HepG2 (cell line): ENCODE results near the gene PUDP. TPM values are rescaled to one million over a fixed set of nuclear protein-coding genes. Genes with fewer than 3 reads are reported as not detected.

Source experiments
- ATAC-seq: fragments of 200-7000 bp; cut with Tn5 transposase; 3 replicates; pipeline ENCODE4 v1.9.1; 2020; ENCODE audit warnings: mild to moderate bottlenecking, moderate library complexity
- BruUV-seq: library from RNA; stranded (reverse); fragments of 400-500 nt; replicated peaks from 2 replicates; lab custom pipeline; 2021; lab: Mats Ljungman, UMichigan
- CTCF ChIA-PET: fragments of 300-600 bp; formaldehyde crosslinking; extraction: SDS; loops from one replicate; lab custom pipeline; 2021; ENCODE audit warnings: low total read pairs, inconsistent platforms, low intra/inter-chr PET ratio; lab: Yijun Ruan, JAX
- POLR2A ChIA-PET: fragments of 350-600 bp; sonication (Branson Sonifier 250); formaldehyde crosslinking; loops from one replicate; lab custom pipeline; 2020; ENCODE audit warnings: antibody characterized with exemption, inconsistent platforms; lab: Yijun Ruan, JAX
- DNase-seq: peaks from one replicate; pipeline ENCODE4 v3.0.0-alpha.2; 2015; ENCODE audit warnings: low spot score
- FAIRE-seq: peaks from 3 replicates; lab custom pipeline; 2011; peaks lifted over from hg19 to GRCh38; lab: Jason Lieb, UNC
- H2AFZ ChIP-seq: one replicate; pipeline ENCODE4 v1.6.1; 2011; ENCODE audit warnings: low read length, inconsistent platforms
- H3K27ac ChIP-seq: fragments of 300-600 bp; 3 replicates; pipeline ENCODE4 v1.8.0; 2011; ENCODE audit warnings: mixed run types, mild to moderate bottlenecking, mixed read lengths, low read length, inconsistent platforms; ENCODE audit not compliant: insufficient read depth; ENCODE audit errors: extremely low read length
- H3K27me3 ChIP-seq, 2 experiments: fragments of 200-600 bp in 1 of 2; 2 replicates in 1 of 2; 3 replicates in 1 of 2; pipeline versions ENCODE4 v1.6.0 to v1.8.0; 2011; ENCODE audit warnings: low read length in 2 of 2, mild to moderate bottlenecking in 2 of 2, moderate library complexity in 2 of 2, inconsistent platforms in 1 of 2; ENCODE audit not compliant: insufficient read depth in 2 of 2, control insufficient read depth in 1 of 2
- H3K36me3 ChIP-seq, 2 experiments: fragments of 200-600 bp in 1 of 2; replicated peaks in 1 of 2; 2 replicates in 1 of 2; 3 replicates in 1 of 2; pipeline versions ENCODE4 v1.5.1 to v1.8.0; 2011; ENCODE audit warnings: low read length in 2 of 2, inconsistent platforms in 1 of 2; ENCODE audit not compliant: insufficient read depth in 2 of 2, control insufficient read depth in 1 of 2
- H3K4me1 ChIP-seq: 2 replicates; pipeline ENCODE4 v1.5.1; 2012; ENCODE audit warnings: low read length, inconsistent platforms; ENCODE audit not compliant: insufficient read depth
- H3K4me2 ChIP-seq: 2 replicates; pipeline ENCODE4 v1.6.0; 2011; ENCODE audit warnings: low read depth, low read length, inconsistent platforms
- H3K4me3 ChIP-seq, 3 experiments: fragments of 200-600 bp in 1 of 3; sonication (generic), shearing (Covaris generic) in 1 of 3; replicated peaks in 1 of 3; 2 replicates each; pipeline ENCODE4 v1.5.1; 2011 to 2016; ENCODE audit warnings: low read length in 3 of 3, inconsistent platforms in 2 of 3, low read depth in 2 of 3, mild to moderate bottlenecking in 2 of 3, control low read depth in 1 of 3, mixed read lengths in 1 of 3; ENCODE audit not compliant: insufficient read depth in 1 of 3
- H3K79me2 ChIP-seq: one replicate; pipeline ENCODE4 v1.6.1; 2011; ENCODE audit warnings: low read length, inconsistent platforms; ENCODE audit not compliant: insufficient read depth
- H3K9ac ChIP-seq: 2 replicates; pipeline ENCODE4 v1.6.0; 2011; ENCODE audit warnings: mild to moderate bottlenecking, low read depth, low read length, inconsistent platforms; ENCODE audit not compliant: insufficient read depth
- H3K9me3 ChIP-seq: 2 replicates; pipeline ENCODE4 v1.5.1; 2012; ENCODE audit warnings: mild to moderate bottlenecking, low read length
- H4K20me1 ChIP-seq: 2 replicates; pipeline ENCODE4 v1.6.0; 2011; ENCODE audit warnings: inconsistent platforms, mild to moderate bottlenecking, low read length, moderate library complexity; ENCODE audit not compliant: insufficient read depth
- AKNA ChIP-seq: sonication (generic); formaldehyde crosslinking; IDR thresholded peaks from 2 replicates; pipeline ENCODE4 v1.4.0; 2020; ENCODE audit warnings: missing genetic modification reagents, borderline replicate concordance
- ARHGAP35 ChIP-seq: sonication (generic); formaldehyde crosslinking; IDR thresholded peaks from 2 replicates; pipeline ENCODE4 v1.9.0; 2022; ENCODE audit warnings: mild to moderate bottlenecking, inconsistent platforms, moderate library complexity, missing genetic modification reagents, borderline replicate concordance
- CEBPB ChIP-seq: IDR thresholded peaks from 2 replicates; pipeline ENCODE4 v1.6.1; 2011; ENCODE audit warnings: low read depth, low read length, improper control_type of control experiment, borderline replicate concordance
- DMAP1 ChIP-seq: IDR thresholded peaks from 2 replicates; pipeline ENCODE4 v1.6.1; 2016
- MLLT10 ChIP-seq: sonication (generic); formaldehyde crosslinking; IDR thresholded peaks from 2 replicates; pipeline ENCODE4 v1.4.0; 2020; ENCODE audit warnings: missing genetic modification reagents
- NBN ChIP-seq: fragments of 450-650 bp; conservative IDR thresholded peaks from 2 replicates; pipeline ENCODE4 v1.6.1; 2017
- RAD51 ChIP-seq: fragments of 450-650 bp; IDR thresholded peaks from 2 replicates; pipeline ENCODE4 v1.6.1; 2016; ENCODE audit warnings: borderline replicate concordance
- SOX6 ChIP-seq, 2 experiments: fragments of 450-650 bp in 1 of 2; sonication (generic) in 1 of 2; formaldehyde crosslinking in 1 of 2; IDR thresholded peaks; 2 replicates each; pipeline versions ENCODE4 v1.4.0 to v1.6.1; 2017 to 2020; ENCODE audit warnings: antibody characterized with exemption in 1 of 2, mild to moderate bottlenecking in 1 of 2, missing genetic modification reagents in 1 of 2
- THAP8 ChIP-seq: sonication (generic); formaldehyde crosslinking; IDR thresholded peaks from 2 replicates; pipeline ENCODE4 v1.5.1; 2020; ENCODE audit warnings: missing genetic modification reagents, mild to moderate bottlenecking, borderline replicate concordance
- ZMYM3 ChIP-seq: sonication (generic); formaldehyde crosslinking; IDR thresholded peaks from 2 replicates; pipeline ENCODE4 v1.5.1; 2020; ENCODE audit warnings: mild to moderate bottlenecking, missing genetic modification reagents
- ZNF709 ChIP-seq: sonication (generic); formaldehyde crosslinking; IDR thresholded peaks from 2 replicates; pipeline ENCODE4 v1.5.0; 2020; ENCODE audit warnings: mild to moderate bottlenecking, missing genetic modification reagents
- ZSCAN25 ChIP-seq: sonication (generic); formaldehyde crosslinking; IDR thresholded peaks from 2 replicates; pipeline ENCODE4 v1.8.0; 2022; ENCODE audit warnings: mild to moderate bottlenecking, missing genetic modification reagents
- WGBS: methylation state at CpG from one replicate; pipeline ENCODE4 v1.1.6; 2017; ENCODE audit warnings: low lambda C conversion rate; 5-methylcytosine and 5-hydroxymethylcytosine counted together
- in situ Hi-C: cut with HindIII; loops from 2 replicates; pipeline ENCODE4 v1.10.0; 2017; ENCODE audit warnings: low pct_unique_long_range_greater_than_20kb; ENCODE audit not compliant: extremely low pct_ligation_motif_present
- intact Hi-C: fragments of 100-400 bp; cut with micrococcal nuclease; formaldehyde crosslinking; loops from one replicate; pipeline ENCODE4 v1.10.0; 2022; ENCODE audit not compliant: unreplicated experiment
- polyA plus RNA-seq, 8 experiments: library from polyadenylated mRNA; depleted of rRNA in 3 of 8; stranded (reverse) in 7 of 8; unstranded in 1 of 8; fragments of >200 nt; fragmentation: Illumina TruSeq in 4 of 8; extraction: Trizol in 4 of 8; gene quantifications; 2 replicates each; pipeline versions ENCODE4 v1.2.1 to v1.2.3, GENCODE V29; 2011 to 2016; ENCODE audit warnings: low read depth in 4 of 8, missing spikeins in 1 of 8, mixed read lengths in 1 of 8; ENCODE audit not compliant: insufficient read depth in 1 of 8
- total RNA-seq, 5 experiments: library from RNA; depleted of rRNA; stranded (reverse); fragments of >200 nt; fragmentation: Illumina TruSeq; extraction: Trizol; gene quantifications; 2 replicates each; pipeline ENCODE4 v1.2.3, GENCODE V29; 2016; ENCODE audit warnings: low read depth in 1 of 5

Gene PUDP
- total and polyA plus RNA-seq, 2 of the 13 experiments (the other 11 are each of a cell fraction or from before 2014, with no cell fraction given) = 7.5 to 23.5 TPM

GRCh38 chrX:7082556-7082955, 65.4 kb downstream of the PUDP start (continued):
- TF ChIP-seq THAP8 = no peak

GRCh38 chrX:7077241-7078230, 70.4 kb downstream of the PUDP start:
- DNase-seq = no peak
- no peak for FAIRE-seq
- no TSS peak for BruUV-seq
- intact Hi-C loops (no loop called here), in situ Hi-C loops (no loop called here)
- Histone ChIP-seq H3K9me3 (no peaks in the 10 kb centered on the region), H2AFZ (no peak overlapping the region), H3K9ac (no peak overlapping the region), H3K4me1 (no peaks in the 10 kb centered on the region), H3K27ac (no peak overlapping the region), H3K4me3 (no peak overlapping the region), H3K36me3 (peaks cover 0 to under 1% of the 10 kb centered on the region in 2 experiments; a peak in 1 of 5 replicates), H3K79me2 (no peaks in the 10 kb centered on the region), H3K4me2 (no peak overlapping the region), H3K27me3 (no peaks in the 10 kb centered on the region), H4K20me1 (no peaks in the 10 kb centered on the region)
- ChIA-PET CTCF (no interaction called here), POLR2A (no interaction called here)
- ATAC-seq = no peak
- WGBS = 97% methylated on average over 12 of the region's 23 CpGs
- TF ChIP-seq ZSCAN25 (CRISPR knock-in tag) = no peak
- TF ChIP-seq ZMYM3 (CRISPR knock-in tag) = no peak
- TF ChIP-seq NBN = no peak
- TF ChIP-seq RAD51 = no peak
- no peak for TF ChIP-seq ARHGAP35 (CRISPR knock-in tag)
- TF ChIP-seq AKNA (CRISPR knock-in tag) = no peak
- TF ChIP-seq DMAP1 (CRISPR knock-in tag) = no peak
- no peak for TF ChIP-seq MLLT10 (CRISPR knock-in tag)
- no peak for TF ChIP-seq CEBPB
- TF ChIP-seq ZNF709 = no peak
- no peak for TF ChIP-seq SOX6 (IDR thresholded peaks at IDR 0.05)
- no peak for TF ChIP-seq SOX6 (CRISPR knock-in tag; IDR thresholded peaks at IDR 0.05)
